T-helper 17 cell (primary cell): ENCODE data around the gene MAP3K5. TPM values are rescaled to one million over a fixed set of nuclear protein-coding genes. Genes with fewer than 3 reads are reported as not detected.

Experiments
- ATAC-seq: fragments of 150-1000 bp; cut with Tn5 transposase; 2 replicates; pipeline ENCODE4 v1.10.0; 2021; ENCODE audit warnings: mild to moderate bottlenecking, moderate library complexity
- DNase-seq, 3 donors: peaks; one replicate each; pipeline versions ENCODE4 v3.0.0 to v3.0.0-alpha.2; 2020 to 2021
- H3K9me3 ChIP-seq: one replicate; pipeline ENCODE4 v1.7.0; 2013; ENCODE audit warnings: low read length, mild to moderate bottlenecking; ENCODE audit not compliant: control insufficient read depth, poor library complexity, severe bottlenecking
- H3K27ac Mint-ChIP-seq: one replicate; pipeline ENCODE4 v1.8.0; 2022; ENCODE audit warnings: mild to moderate bottlenecking, moderate library complexity, mixed read lengths
- H3K27me3 Mint-ChIP-seq: one replicate; pipeline ENCODE4 v1.8.0; 2022; ENCODE audit warnings: mixed read lengths
- H3K36me3 Mint-ChIP-seq: one replicate; pipeline ENCODE4 v1.8.0; 2022; ENCODE audit warnings: low read depth, mixed read lengths
- H3K4me1 Mint-ChIP-seq: one replicate; pipeline ENCODE4 v1.8.0; 2022; ENCODE audit warnings: mild to moderate bottlenecking, mixed read lengths
- H3K4me3 Mint-ChIP-seq: one replicate; pipeline ENCODE4 v1.8.0; 2022; ENCODE audit warnings: mild to moderate bottlenecking, moderate library complexity, mixed read lengths
- total RNA-seq, 4 donors: library from RNA in 2 of 4; stranded (reverse) in 2 of 4; gene quantifications; one replicate each; pipeline ENCODE4 v1.2.3 and lab custom pipeline; 2022 to 2026

MAP3K5 gene
- total RNA-seq, 2 donors from 2014 or later: 35.6 to 40.3 TPM

DNA sequence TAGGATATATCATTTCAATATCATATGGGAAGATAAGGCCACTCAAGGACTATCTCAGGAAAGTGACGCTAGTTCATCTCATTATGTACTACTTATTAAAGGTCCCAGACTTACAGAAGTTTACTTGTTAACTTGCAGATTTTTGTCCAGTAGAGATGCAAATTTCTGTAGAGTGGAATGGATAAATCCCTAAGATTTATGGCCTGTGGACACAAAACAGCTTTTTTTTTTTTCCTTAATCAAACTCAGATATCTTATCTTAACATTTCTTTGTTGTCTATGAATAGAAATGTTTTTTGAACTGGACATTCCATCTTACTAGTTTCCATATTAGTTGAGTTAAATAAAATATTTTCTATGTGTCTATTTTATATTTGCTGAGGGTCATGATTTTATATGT is 131.6 kb downstream of the MAP3K5 start:
- no peaks in the 10 kb centered on the region for H3K27me3 Mint-ChIP-seq
- peaks cover 5% of the 10 kb centered on the region for H3K4me1 Mint-ChIP-seq
- DNase-seq: no peak

DNA sequence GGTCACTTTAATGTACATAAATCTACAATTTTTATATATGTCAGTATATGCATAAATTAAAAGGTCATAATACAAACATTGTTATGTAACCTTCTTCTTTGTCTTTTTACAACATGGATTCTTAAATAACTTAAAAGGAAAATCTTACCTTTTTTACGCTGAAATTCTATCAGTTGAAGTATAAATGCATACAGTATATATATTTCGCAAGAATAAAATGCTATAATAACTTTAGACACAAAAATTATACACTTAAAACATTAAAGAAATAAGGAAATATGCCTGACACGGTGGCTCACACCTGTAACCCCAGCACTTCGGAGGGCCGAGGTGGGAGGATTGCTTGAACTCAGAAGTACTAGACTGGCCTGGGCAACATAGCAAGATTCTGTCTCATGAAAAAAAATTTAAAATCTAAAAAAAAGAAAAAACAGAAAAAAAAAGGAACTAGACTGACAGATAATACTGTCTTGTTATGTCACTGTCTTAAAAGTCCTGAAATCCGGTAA is 132.2 kb downstream of the MAP3K5 start:
- no peaks in the 10 kb centered on the region for H3K9me3 ChIP-seq
- peak overlapping the region; percentile 8 for H3K27ac Mint-ChIP-seq
- H3K4me3 Mint-ChIP-seq: no peak overlapping the region
- H3K27me3 Mint-ChIP-seq: no peaks in the 10 kb centered on the region
- peaks cover 5% of the 10 kb centered on the region for H3K36me3 Mint-ChIP-seq
- peaks cover 5% of the 10 kb centered on the region for H3K4me1 Mint-ChIP-seq
- no peak for ATAC-seq
- no peak for DNase-seq

More for the DNA sequence above, 131.6 kb downstream of the MAP3K5 start:
- Mint-ChIP-seq H3K4me3 (no peak overlapping the region), H3K36me3 (peaks cover 5% of the 10 kb centered on the region), H3K27ac (no peak overlapping the region)
- no peaks in the 10 kb centered on the region for H3K9me3 ChIP-seq
- ATAC-seq: no peak

DNA sequence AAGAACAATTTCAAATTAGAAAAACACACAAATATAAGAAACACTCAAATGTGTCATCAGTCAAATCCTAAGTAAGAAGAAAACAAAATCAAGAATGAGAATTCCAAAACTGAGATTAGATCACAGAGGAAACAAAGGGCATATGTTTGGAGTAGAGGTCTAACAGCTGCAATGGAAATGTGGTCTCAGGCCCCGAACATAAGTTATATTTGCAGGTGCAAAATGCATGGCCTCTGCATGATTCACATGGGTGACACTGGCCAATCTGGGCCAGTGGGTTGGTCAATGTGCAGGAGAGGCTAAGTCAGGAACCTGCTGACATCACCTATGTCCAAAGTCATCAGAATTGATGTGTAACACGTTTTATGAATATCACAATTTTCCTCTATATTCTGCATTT is 133.6 kb downstream of the MAP3K5 start:
- Mint-ChIP-seq H3K36me3 (peaks cover 5% of the 10 kb centered on the region), H3K4me3 (no peak overlapping the region), H3K27me3 (no peaks in the 10 kb centered on the region), H3K4me1 (peaks cover 6% of the 10 kb centered on the region), H3K27ac (no peak overlapping the region)
- DNase-seq (no peak), ATAC-seq (no peak)
- no peaks in the 10 kb centered on the region for H3K9me3 ChIP-seq

DNA sequence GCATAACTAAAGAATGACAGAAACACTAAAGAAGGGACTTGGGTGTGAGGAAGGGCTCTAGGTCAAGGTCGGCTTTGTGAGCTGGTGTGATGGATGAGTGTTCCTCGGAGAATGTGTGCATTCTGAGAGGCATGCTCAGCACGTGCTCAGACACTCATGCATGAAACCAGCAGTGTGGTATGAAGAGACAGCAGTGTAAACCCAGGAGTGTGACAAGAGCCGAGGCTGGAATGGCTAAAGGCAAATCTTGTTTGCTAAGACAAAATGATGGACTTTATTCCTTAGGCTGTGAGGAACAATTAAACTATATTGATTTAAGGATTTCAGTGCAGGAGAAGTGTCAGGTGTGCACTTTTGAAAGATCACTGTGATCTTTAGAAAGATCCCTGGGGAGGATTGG is 134.6 kb downstream of the MAP3K5 start:
- H3K27me3 Mint-ChIP-seq: no peaks in the 10 kb centered on the region
- no peak overlapping the region for H3K4me3 Mint-ChIP-seq
- ATAC-seq: no peak
- H3K4me1 Mint-ChIP-seq: peaks cover 7% of the 10 kb centered on the region
- peaks cover 5% of the 10 kb centered on the region for H3K36me3 Mint-ChIP-seq
- no peak for DNase-seq
- no peaks in the 10 kb centered on the region for H3K9me3 ChIP-seq
- peak overlapping the region; percentile 14 for H3K27ac Mint-ChIP-seq

DNA sequence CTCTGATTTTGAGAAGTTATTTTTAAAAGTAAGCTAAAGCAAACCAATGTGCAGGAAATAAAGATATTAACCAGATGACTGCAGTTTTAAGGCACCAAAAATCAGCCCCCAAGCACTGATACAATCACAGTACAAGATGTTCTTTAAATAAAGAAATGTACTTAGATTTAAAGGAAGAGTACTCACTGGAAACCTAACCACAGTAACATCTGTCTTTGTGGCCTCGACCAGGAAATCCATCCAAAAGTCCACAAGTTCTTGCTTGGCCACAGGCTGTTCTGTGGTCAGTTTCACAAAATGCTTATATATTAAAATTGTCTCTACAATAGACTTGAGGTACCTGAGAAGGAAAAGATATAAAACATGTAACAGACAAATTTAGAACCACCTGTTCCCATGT is 136.2 kb downstream of the MAP3K5 start:
- DNase-seq (no peak), ATAC-seq (no peak)
- H3K36me3 Mint-ChIP-seq: peaks cover 5% of the 10 kb centered on the region
- H3K27ac Mint-ChIP-seq: no peak overlapping the region
- peaks cover 7% of the 10 kb centered on the region for H3K4me1 Mint-ChIP-seq
- H3K4me3 Mint-ChIP-seq: no peak overlapping the region
- H3K9me3 ChIP-seq: no peaks in the 10 kb centered on the region
- H3K27me3 Mint-ChIP-seq: no peaks in the 10 kb centered on the region

DNA sequence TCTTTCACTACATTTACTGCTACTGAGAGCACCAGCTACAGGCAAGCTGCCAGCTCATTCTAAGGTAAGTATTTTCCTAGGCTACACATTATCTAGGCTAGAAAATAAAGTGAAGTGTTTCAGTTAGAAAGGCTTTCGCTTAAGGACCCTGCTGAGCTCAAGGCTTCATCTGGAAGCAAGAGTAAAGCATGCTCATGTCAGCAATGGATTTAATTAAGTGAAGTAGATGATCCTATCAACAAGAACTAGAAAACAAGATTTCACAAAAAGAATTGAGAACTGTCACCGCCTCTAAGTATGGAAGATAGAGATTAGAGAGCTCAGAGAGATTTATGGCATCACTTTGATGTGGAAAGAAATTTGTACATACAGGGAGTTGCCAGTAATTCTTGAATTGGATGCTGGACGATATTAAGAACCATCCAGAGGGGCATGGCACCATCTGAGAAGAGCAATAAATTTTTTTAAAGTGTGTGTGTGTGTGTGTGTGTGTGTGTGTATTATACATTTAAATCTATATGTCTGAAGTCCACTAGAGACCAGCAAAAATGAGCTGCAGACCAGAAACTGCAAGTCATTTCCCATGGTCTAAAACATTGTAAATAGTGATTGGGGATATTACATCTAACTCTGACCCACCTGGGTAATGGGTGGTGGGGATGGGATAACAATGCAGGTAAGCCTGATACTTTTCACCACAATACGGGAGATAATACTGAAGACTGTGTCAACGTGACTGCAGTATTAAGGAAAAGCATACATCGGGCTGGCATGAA is 136.8 kb downstream of the MAP3K5 start:
- no peaks in the 10 kb centered on the region for H3K9me3 ChIP-seq
- Mint-ChIP-seq H3K27ac (no peak overlapping the region), H3K36me3 (peaks cover 5% of the 10 kb centered on the region), H3K4me3 (no peak overlapping the region), H3K27me3 (no peaks in the 10 kb centered on the region), H3K4me1 (peaks cover 7% of the 10 kb centered on the region)
- DNase-seq (no peak), ATAC-seq (no peak)

DNA sequence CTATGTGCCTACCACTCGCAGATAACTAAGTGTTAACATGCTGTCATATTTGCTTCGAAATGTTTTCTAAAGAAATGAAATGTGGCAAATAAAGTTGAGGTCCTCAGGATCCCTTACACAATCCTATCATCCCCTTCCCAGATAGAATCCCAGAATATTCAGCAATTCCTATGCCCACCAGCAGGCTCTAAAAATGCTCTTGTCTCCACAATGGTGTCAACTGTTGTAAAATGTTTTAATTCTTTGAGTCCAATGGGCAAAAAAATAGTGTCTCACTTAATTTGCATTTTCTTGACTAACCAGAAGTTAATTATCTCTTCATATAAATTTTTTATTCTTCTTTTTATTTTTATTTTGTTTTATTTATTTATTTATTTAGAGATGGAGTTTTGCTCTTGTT is 138.2 kb downstream of the MAP3K5 start:
- no peaks in the 10 kb centered on the region for H3K27me3 Mint-ChIP-seq
- peaks cover 5% of the 10 kb centered on the region for H3K4me1 Mint-ChIP-seq
- no peak for ATAC-seq
- H3K27ac Mint-ChIP-seq: no peak overlapping the region
- DNase-seq: no peak
- H3K36me3 Mint-ChIP-seq: peaks cover 5% of the 10 kb centered on the region
- H3K4me3 Mint-ChIP-seq: no peak overlapping the region
- no peaks in the 10 kb centered on the region for H3K9me3 ChIP-seq

DNA sequence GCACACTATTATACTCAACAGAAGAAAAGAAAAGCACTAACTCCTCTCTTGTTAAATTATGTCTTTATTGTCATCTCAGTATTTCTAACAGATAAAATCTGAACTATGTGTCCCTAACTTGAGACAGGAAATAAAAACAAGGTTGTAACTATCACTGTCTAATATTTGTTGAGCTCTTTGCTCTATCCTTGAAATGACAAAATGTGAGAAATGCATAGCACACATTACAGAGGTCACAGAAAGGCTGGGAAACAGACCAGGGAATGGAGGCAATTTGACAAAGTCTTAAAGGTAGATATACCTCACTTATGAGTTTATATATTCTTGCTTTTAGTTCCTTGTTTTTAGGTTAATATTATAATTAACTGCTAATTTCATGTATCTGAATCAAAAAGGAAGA is 139.6 kb downstream of the MAP3K5 start:
- ATAC-seq: no peak
- Mint-ChIP-seq H3K4me1 (peaks cover 5% of the 10 kb centered on the region), H3K36me3 (peaks cover 3% of the 10 kb centered on the region), H3K27ac (peak overlapping the region; percentile 14), H3K27me3 (no peaks in the 10 kb centered on the region), H3K4me3 (no peak overlapping the region)
- H3K9me3 ChIP-seq: no peaks in the 10 kb centered on the region
- DNase-seq: no peak

DNA sequence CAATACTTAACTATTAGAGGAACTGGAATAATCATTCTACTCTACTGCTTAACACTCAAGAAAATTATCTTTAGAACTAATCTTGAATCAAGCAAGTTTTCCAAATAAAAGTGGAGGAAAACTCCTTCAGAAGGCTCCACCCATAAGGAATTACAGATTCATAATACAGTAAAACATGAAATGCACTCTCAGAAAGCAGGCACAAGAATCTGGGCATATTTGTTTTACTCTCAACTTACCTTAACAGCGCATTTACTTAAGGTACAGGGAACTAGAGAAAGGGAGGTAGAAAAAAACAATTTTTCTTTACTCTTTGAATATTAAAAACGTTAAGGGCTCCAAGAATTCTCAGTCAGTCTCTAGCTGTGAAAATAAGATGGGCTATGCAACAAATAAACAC is 140.3 kb downstream of the MAP3K5 start:
- DNase-seq (no peak), ATAC-seq (no peak)
- no peak overlapping the region for H3K4me3 Mint-ChIP-seq
- no peak overlapping the region for H3K27ac Mint-ChIP-seq
- H3K9me3 ChIP-seq: no peaks in the 10 kb centered on the region
- H3K27me3 Mint-ChIP-seq: no peaks in the 10 kb centered on the region
- H3K36me3 Mint-ChIP-seq: no peaks in the 10 kb centered on the region
- peaks cover 2% of the 10 kb centered on the region for H3K4me1 Mint-ChIP-seq

DNA sequence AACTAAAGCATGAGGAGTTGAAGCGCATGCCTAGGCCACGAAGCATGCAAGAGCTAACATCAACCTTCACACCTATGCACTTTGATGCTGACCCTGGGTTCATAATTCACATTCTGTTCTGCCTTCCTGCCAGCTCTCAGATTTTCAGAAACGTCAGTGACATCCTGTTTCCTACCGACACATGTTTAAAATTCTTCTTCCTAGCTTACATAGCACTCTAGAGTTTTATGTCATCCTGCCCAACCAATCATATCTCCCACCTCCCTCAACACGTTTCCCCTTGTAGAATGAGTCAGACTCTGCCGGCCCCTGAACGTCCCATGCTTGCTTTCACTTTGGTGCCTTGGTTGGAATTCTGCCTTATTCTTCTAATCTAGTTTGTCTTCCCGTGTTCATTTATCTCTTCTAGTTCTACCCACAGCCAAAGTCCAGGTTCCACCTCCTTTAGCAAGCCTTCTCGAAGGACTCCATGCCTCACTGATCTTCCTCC is 144.9 kb downstream of the MAP3K5 start:
- Mint-ChIP-seq H3K36me3 (no peaks in the 10 kb centered on the region), H3K27me3 (no peaks in the 10 kb centered on the region)

DNA sequence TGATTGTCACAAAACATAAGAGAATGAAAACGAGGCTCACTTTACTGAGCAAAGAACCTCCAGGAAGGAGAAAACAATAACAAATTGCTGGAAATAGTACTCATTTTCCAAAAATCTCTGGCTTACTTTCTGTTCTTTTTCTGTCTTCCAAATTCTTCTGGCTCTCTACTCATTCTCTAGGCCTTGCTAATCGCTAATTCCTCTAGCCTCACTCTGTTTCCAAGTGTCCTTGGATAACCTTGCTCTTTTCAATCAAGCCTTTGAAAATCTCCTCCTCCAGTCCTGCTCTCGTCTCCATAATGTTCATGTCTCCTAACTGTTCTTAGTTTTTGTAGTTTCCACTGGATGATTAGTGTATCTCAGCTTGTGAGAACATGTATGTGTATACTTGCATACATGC is 145.9 kb downstream of the MAP3K5 start:
- Mint-ChIP-seq H3K36me3 (no peaks in the 10 kb centered on the region), H3K27ac (no peak overlapping the region), H3K4me3 (no peak overlapping the region), H3K4me1 (peaks cover 2% of the 10 kb centered on the region), H3K27me3 (no peaks in the 10 kb centered on the region)
- ATAC-seq (no peak), DNase-seq (no peak)
- no peaks in the 10 kb centered on the region for H3K9me3 ChIP-seq

More for the DNA sequence above, 144.9 kb downstream of the MAP3K5 start:
- Mint-ChIP-seq H3K4me3 (no peak overlapping the region), H3K27ac (no peak overlapping the region), H3K4me1 (peaks cover 2% of the 10 kb centered on the region)
- no peaks in the 10 kb centered on the region for H3K9me3 ChIP-seq
- DNase-seq (peak in 1 of 3 donors; percentile 16), ATAC-seq (peak; percentile 90)

DNA sequence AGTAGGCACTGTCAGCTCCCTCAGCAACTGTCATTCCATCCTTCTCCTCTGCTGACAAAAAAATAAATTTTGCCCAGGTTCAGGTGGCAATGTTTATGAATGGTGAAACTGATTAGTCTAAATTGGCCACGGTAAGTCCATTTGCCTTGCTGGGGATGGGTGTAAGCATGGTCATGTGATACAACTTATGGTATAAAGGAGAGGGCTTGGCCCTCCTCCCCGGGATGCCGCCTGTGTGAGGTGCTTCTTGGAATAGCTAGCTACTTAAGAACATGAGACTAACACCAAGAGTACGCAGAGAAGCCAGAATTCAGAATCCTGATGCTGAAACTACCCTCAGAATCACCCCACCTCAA is 147.7 kb downstream of the MAP3K5 start:
- H3K36me3 Mint-ChIP-seq: peaks cover 4% of the 10 kb centered on the region
- no peak for DNase-seq
- H3K4me1 Mint-ChIP-seq: peaks cover 2% of the 10 kb centered on the region
- H3K27ac Mint-ChIP-seq: no peak overlapping the region
- H3K9me3 ChIP-seq: no peaks in the 10 kb centered on the region
- no peaks in the 10 kb centered on the region for H3K27me3 Mint-ChIP-seq
- no peak overlapping the region for H3K4me3 Mint-ChIP-seq
- no peak for ATAC-seq

DNA sequence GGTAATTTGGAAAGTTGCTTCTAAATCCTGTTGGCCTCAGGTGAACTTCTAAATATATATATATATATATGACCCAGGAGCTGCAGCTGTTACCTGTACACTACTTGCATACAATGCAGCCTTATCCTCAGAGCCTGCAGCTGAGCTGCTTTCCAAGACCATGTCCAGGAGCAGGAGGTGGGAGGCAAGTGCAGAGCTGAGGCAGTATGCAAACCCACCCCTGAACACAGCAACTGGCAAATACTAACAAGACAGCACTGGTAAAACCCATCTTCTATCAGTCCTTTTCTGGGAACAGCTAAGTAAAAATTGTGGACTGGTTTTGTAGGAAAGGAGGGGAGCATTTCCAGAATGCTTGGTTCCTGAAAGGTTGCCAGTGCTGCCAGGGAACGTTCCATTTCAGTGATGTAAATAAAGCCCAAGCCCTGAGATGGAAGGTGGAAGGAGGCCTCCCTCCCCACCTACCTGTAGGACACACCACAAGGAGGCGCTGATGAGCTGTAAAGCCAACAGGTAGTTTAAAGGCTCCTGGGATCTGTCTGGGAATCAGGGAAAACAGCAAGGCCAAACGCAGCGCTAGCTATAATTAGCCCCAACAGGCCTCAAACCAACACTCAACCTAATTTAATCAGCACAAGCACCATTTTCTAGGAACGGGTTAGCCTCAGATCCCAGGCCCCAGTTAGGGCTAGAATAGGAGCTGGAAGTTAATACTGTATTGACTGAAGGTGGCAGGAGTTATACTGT is 148.3 kb downstream of the MAP3K5 start:
- H3K4me3 Mint-ChIP-seq: no peak overlapping the region
- H3K27ac Mint-ChIP-seq: no peak overlapping the region
- peak; percentile 62 to 85 (median 69) for DNase-seq
- peak; percentile 71 for ATAC-seq
- H3K27me3 Mint-ChIP-seq: no peaks in the 10 kb centered on the region
- H3K9me3 ChIP-seq: no peaks in the 10 kb centered on the region
- H3K4me1 Mint-ChIP-seq: peaks cover 2% of the 10 kb centered on the region
- H3K36me3 Mint-ChIP-seq: peaks cover 4% of the 10 kb centered on the region
